Neural progenitor cell (in vitro differentiated cells): ENCODE results near the gene FES. TPM values are rescaled to one million over a fixed set of nuclear protein-coding genes. Genes with fewer than 3 reads are reported as not detected.
"Not testable (repeated sequence)": the region's sequence is repeated elsewhere in the genome, so short reads cannot be mapped to it uniquely, and the experiment has no call there.

Experiments used
- DNase-seq: peaks from one replicate; pipeline ENCODE4 v3.0.0-alpha.2; 2016; ENCODE audit warnings: low spot score
- H2AFZ ChIP-seq: fragments of 200-600 bp; sonication (generic); replicated peaks from 2 replicates; pipeline ENCODE4 v1.6.1; 2016; ENCODE audit warnings: antibody characterized with exemption
- H3F3A ChIP-seq: fragments of 200-600 bp; sonication (generic); 2 replicates; pipeline ENCODE4 v1.6.1; 2016; ENCODE audit warnings: antibody characterized with exemption, low read depth
- H3K27ac ChIP-seq: fragments of 200-600 bp; sonication (generic); 2 replicates; pipeline ENCODE4 v1.5.1; 2016; ENCODE audit warnings: mild to moderate bottlenecking
- H3K27me3 ChIP-seq: fragments of 200-600 bp; sonication (generic); 2 replicates; pipeline ENCODE4 v1.6.1; 2016; ENCODE audit warnings: mild to moderate bottlenecking, moderate library complexity
- H3K36me3 ChIP-seq: fragments of 200-600 bp; sonication (generic); 2 replicates; pipeline ENCODE4 v1.5.1; 2016
- H3K4me1 ChIP-seq: fragments of 200-600 bp; sonication (generic); 2 replicates; pipeline ENCODE4 v1.6.1; 2016; ENCODE audit warnings: mixed run types
- H3K4me2 ChIP-seq: fragments of 200-600 bp; sonication (generic); 2 replicates; pipeline ENCODE4 v1.6.1; 2016
- H3K4me3 ChIP-seq: fragments of 200-600 bp; sonication (generic); 2 replicates; pipeline ENCODE4 v1.5.1; 2016
- H3K79me2 ChIP-seq: fragments of 200-600 bp; sonication (generic); 2 replicates; pipeline ENCODE4 v1.6.1; 2016; ENCODE audit warnings: low read depth
- H3K9ac ChIP-seq: fragments of 200-600 bp; sonication (generic); 2 replicates; pipeline ENCODE4 v1.6.1; 2016
- H3K9me3 ChIP-seq: fragments of 200-600 bp; sonication (generic); 2 replicates; pipeline ENCODE4 v1.5.1; 2016; ENCODE audit warnings: low read depth
- H4K20me1 ChIP-seq: fragments of 200-600 bp; sonication (generic); 2 replicates; pipeline ENCODE4 v1.6.1; 2016; ENCODE audit warnings: low read depth
- H3K27ac Mint-ChIP-seq: 3 replicates; pipeline ENCODE4 v1.8.0; 2021; ENCODE audit warnings: mixed read lengths
- H3K27me3 Mint-ChIP-seq: 2 replicates; pipeline ENCODE4 v1.8.0; 2022; ENCODE audit warnings: low read depth, mild to moderate bottlenecking, inconsistent platforms, moderate library complexity, mixed read lengths; ENCODE audit not compliant: insufficient read depth
- H3K36me3 Mint-ChIP-seq: 3 replicates; pipeline ENCODE4 v1.8.0; 2021; ENCODE audit warnings: mixed read lengths
- H3K4me1 Mint-ChIP-seq: 3 replicates; pipeline ENCODE4 v1.8.0; 2021; ENCODE audit warnings: mixed read lengths
- H3K4me3 Mint-ChIP-seq: 3 replicates; pipeline ENCODE4 v1.8.0; 2021; ENCODE audit warnings: mild to moderate bottlenecking, moderate library complexity, mixed read lengths
- H3K9me3 Mint-ChIP-seq: 3 replicates; pipeline ENCODE4 v1.8.0; 2020; ENCODE audit warnings: mixed read lengths
- CTCF ChIP-seq: fragments of 200-600 bp; sonication (generic); IDR thresholded peaks from 2 replicates; pipeline ENCODE4 v1.5.1; 2017; ENCODE audit warnings: antibody characterized with exemption, mild to moderate bottlenecking
- EZH2 ChIP-seq: fragments of 200-600 bp; sonication (generic); IDR thresholded peaks from 2 replicates; pipeline ENCODE4 v1.6.1; 2017; ENCODE audit warnings: antibody characterized with exemption, mild to moderate bottlenecking, moderate library complexity
- EZH2phosphoT487 ChIP-seq: fragments of 200-600 bp; sonication (generic); IDR thresholded peaks from 2 replicates; pipeline ENCODE4 v1.6.1; 2017; ENCODE audit warnings: antibody characterized with exemption
- total RNA-seq: library from RNA; depleted of rRNA; stranded (reverse); fragments of >200 nt; gene quantifications from 2 replicates; pipeline ENCODE4 v1.2.3, GENCODE V29; 2015; ENCODE audit warnings: low replicate concordance

The FES gene
- total RNA-seq, 1 donor from 2014 or later: 11.7 TPM

GRCh38 chr15:90918034-90918788, 33.9 kb downstream of the FES start:
- Histone ChIP-seq H3K4me3 (no peak overlapping the region), H3K79me2 (no peaks in the 10 kb centered on the region), H3K36me3 (no peaks in the 10 kb centered on the region), H3K9ac (no peak overlapping the region), H3K27ac (no peak overlapping the region), H3K4me1 (no peaks in the 10 kb centered on the region), H3K27me3 (no peaks in the 10 kb centered on the region), H3F3A (no peaks in the 10 kb centered on the region), H3K9me3 (no peaks in the 10 kb centered on the region), H3K4me2 (no peak overlapping the region), H4K20me1 (no peaks in the 10 kb centered on the region), H2AFZ (no peak overlapping the region)
- peaks cover 2% of the 10 kb centered on the region for H3K27me3 Mint-ChIP-seq
- H3K36me3 Mint-ChIP-seq: peaks cover 23% of the 10 kb centered on the region
- H3K9me3 Mint-ChIP-seq: no peaks in the 10 kb centered on the region
- H3K4me3 Mint-ChIP-seq: no peak overlapping the region
- peaks cover 2% of the 10 kb centered on the region for H3K4me1 Mint-ChIP-seq
- H3K27ac Mint-ChIP-seq: no peak overlapping the region
- no peak for TF ChIP-seq CTCF
- TF ChIP-seq EZH2phosphoT487: no peak
- TF ChIP-seq EZH2: no peak
- DNase-seq: no peak

GRCh38 chr15:90918835-90919234, 34.5 kb downstream of the FES start:
- Histone ChIP-seq H3K9me3 (no peaks in the 10 kb centered on the region), H3K79me2 (no peaks in the 10 kb centered on the region), H3F3A (peaks cover 2% of the 10 kb centered on the region), H3K27ac (no peak overlapping the region), H2AFZ (no peak overlapping the region), H3K4me3 (no peak overlapping the region), H3K4me2 (no peak overlapping the region), H3K27me3 (no peaks in the 10 kb centered on the region), H3K4me1 (no peaks in the 10 kb centered on the region), H3K9ac (no peak overlapping the region), H4K20me1 (no peaks in the 10 kb centered on the region), H3K36me3 (no peaks in the 10 kb centered on the region)
- no peak for DNase-seq
- TF ChIP-seq EZH2phosphoT487: no peak
- TF ChIP-seq EZH2: no peak
- TF ChIP-seq CTCF: no peak
- no peak overlapping the region for H3K4me3 Mint-ChIP-seq
- H3K27ac Mint-ChIP-seq: no peak overlapping the region
- H3K27me3 Mint-ChIP-seq: peaks cover 2% of the 10 kb centered on the region
- peaks cover 25% of the 10 kb centered on the region for H3K36me3 Mint-ChIP-seq
- peaks cover 2% of the 10 kb centered on the region for H3K4me1 Mint-ChIP-seq
- no peaks in the 10 kb centered on the region for H3K9me3 Mint-ChIP-seq

- DNase-seq: no peak
- peaks cover 2% of the 10 kb centered on the region for H3K27me3 Mint-ChIP-seq
- H3K27ac Mint-ChIP-seq: no peak overlapping the region
- no peak overlapping the region for H2AFZ ChIP-seq
- H3K4me3 ChIP-seq: no peak overlapping the region
- no peaks in the 10 kb centered on the region for H3K27me3 ChIP-seq
- H3K9me3 Mint-ChIP-seq: no peaks in the 10 kb centered on the region
- H4K20me1 ChIP-seq: no peaks in the 10 kb centered on the region
- peaks cover 10% of the 10 kb centered on the region for H3F3A ChIP-seq
- H3K36me3 Mint-ChIP-seq: peaks cover 16% of the 10 kb centered on the region
- H3K27ac ChIP-seq: no peak overlapping the region
- no peak overlapping the region for H3K4me3 Mint-ChIP-seq
- H3K4me1 ChIP-seq: peaks cover 4% of the 10 kb centered on the region
- H3K79me2 ChIP-seq: no peaks in the 10 kb centered on the region
- no peaks in the 10 kb centered on the region for H3K9me3 ChIP-seq
- no peaks in the 10 kb centered on the region for H3K36me3 ChIP-seq
- H3K4me2 ChIP-seq: no peak overlapping the region
- no peak overlapping the region for H3K9ac ChIP-seq
- H3K4me1 Mint-ChIP-seq: peaks cover 7% of the 10 kb centered on the region
- TF ChIP-seq EZH2phosphoT487 (no peak), EZH2 (no peak), CTCF (no peak)
These were observed 37.6 kb downstream of the FES start for GRCh38 chr15:90921887-90922286.

- H3K9me3 Mint-ChIP-seq, H3K36me3 ChIP-seq, H3K9ac ChIP-seq, H3K27me3 Mint-ChIP-seq, H3K27ac Mint-ChIP-seq, H3K4me3 Mint-ChIP-seq, H3K27me3 ChIP-seq, H3K4me3 ChIP-seq, H3K4me1 Mint-ChIP-seq, H4K20me1 ChIP-seq, H3K4me2 ChIP-seq, H3K79me2 ChIP-seq, H2AFZ ChIP-seq, DNase-seq, H3K27ac ChIP-seq, H3K9me3 ChIP-seq, H3K4me1 ChIP-seq: not testable (repeated sequence)
- peaks cover 10% of the 10 kb centered on the region for H3F3A ChIP-seq
- H3K36me3 Mint-ChIP-seq: peaks cover 16% of the 10 kb centered on the region
These were observed 38.5 kb downstream of the FES start for GRCh38 chr15:90922712-90923322.
